ENCODE data around the gene VAC14.

Gene VAC14

DNA sequence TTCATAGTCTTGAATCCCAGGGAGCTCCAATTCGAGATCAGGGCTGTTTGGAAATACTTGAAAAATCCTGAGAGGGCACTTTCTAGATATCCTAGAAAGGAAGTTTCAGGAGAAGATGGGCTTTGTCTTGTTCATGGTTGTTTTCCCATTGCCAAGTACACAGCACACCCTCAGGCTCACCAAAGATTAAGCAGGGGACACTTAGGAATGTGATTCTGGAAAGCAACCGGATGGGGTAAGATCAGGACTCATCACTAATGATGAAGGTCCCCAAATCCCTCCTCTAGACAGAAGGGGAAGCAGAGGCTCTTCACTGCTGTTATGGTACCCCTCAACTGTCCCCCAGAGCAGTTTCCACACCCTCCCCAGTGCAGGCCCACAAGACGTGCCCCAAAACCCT, 40.7 kb downstream of the VAC14 start:
- no peak for DNase-seq (ENCODE audit: low read depth)

DNA sequence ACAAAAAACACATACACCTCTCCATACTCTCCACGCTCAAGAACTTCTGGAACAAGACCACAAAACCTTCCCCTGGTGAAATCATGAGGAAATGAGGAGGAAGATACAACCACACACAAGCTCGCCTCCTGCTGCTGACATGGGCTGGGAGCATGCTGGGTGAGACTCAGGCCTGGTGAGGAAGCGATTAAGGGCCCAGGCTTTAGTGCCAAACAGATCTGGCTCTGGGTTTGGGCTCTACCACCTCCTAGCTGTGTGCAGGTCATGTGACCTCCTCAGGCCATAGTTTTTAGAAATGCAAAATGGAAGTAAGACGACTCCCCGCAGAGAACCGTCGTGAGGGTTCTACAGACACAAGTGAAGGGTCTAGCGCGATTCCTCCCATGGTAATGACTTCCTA, 41.3 kb downstream of the VAC14 start:
- DNase-seq (ENCODE audit: low read depth), result no peak

DNA sequence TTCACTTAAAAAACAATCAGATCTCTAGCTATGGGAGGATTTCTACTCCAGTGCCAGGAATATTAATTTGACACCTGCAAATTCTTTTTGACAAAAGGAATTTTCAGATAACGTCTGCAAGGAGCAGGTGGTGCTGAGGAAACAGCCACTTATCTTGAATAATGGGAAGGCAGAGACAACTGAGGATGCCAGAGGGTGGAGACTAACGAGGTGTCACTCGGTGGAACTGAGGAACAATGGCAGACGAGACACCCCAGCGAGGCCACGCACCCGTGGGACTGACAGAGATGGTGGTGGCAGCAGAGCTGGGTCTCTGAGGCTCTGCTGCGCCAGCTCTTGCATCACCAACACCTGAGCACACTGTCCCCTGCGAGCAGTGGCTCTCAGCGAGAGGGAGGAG, 42.2 kb downstream of the VAC14 start:
- DNase-seq (ENCODE audit: low read depth), result no peak

DNA sequence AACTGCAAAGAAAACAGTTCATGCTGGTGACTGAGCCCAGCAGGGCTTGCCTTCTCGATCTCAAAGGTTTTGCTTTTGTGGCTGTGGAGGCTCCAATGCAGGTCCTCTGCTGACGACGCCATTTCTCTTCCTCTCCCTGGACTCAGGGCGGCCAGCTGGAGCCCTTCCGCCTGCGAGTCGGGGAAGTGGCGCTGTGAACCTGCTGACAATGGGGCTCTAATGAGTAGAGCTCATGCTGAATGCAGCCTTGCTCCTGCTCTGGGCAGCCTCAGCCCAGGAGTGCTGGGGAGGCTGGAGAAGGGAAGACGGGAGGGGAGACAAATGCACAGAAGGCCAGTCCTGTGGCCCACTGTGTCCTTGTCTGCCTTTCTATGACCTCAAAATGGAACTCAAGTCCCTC, 43.8 kb downstream of the VAC14 start:
- DNase-seq (ENCODE audit: low read depth), result no peak

DNA sequence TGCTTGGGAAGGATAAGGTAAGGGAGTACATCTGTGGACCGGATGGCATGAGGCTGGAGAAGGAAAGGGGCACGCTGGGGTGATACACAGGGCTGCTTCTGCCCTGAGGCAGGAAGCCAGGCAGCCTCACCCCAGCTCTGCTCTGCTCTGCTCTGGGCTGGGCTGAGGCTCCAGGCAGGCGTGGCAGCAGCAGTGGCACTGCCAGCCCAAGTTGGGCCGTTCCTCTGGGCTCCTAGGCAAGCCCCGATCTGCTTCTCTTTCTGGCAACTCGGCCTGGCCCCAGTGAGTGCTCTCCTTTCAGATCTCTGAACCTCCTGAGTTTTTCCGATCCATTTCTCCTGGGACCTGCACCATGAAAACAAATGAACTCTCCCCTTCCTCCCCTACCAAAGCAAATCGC, 44.9 kb downstream of the VAC14 start:
- no peak for DNase-seq (ENCODE audit: low read depth)

DNA sequence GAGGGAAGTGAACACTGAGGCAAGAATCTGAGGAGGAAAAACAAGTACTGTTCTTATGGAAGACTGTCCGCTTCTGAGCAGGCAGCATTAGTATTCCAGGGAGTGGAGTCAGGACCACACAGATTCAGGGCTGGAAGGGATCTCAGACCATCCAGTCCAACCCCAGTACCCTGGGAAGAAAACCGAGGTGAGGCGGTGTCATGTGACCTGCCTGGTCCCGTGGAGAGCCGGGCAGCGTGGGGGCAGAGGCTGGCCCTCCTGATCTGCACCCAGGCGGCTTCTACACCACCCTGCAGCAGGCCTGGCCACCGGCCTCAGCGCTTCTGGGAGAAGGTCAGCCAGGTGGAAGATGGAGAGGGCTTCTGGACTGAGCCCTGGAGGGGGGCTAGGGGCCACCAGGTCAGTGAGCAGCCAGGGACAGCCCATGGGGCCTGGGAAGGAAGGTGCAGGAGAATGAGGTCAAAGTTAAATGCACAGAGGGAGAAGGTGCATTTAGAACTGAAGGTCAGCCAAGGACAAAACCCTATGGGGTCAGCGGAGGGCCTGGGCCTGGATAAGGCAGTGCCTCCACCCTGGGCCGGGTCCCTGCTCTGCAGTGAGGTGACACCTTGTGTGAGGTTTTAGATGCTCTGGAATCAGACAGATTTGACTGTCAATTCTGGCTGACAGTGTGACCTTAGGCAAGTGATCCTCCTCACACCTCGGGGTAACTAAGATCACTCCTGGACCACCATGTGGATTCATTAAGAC, 45.9 kb downstream of the VAC14 start:
- no peak for DNase-seq (ENCODE audit: low read depth)

DNA sequence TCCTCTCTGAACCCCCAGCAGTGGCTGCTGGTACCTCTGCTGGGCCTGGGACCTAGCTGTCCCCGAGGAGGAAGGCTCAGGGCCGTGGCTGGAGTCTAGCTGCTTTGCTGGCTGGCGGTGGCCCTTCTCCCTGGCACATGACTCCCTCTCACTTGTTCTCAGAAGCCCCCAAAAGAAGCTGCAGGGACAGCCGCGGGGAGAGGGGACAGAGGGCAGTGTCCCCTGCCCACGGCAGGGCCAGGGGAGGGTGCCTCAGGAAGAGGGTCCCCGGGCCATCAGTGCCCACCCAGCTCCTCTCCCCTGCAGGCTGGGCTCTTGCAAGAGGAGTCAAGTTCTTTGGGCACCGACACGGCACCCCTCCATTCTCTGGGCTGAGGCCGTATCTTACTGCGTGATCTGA, 46.6 kb downstream of the VAC14 start:
- no peak for DNase-seq (ENCODE audit: low read depth)

DNA sequence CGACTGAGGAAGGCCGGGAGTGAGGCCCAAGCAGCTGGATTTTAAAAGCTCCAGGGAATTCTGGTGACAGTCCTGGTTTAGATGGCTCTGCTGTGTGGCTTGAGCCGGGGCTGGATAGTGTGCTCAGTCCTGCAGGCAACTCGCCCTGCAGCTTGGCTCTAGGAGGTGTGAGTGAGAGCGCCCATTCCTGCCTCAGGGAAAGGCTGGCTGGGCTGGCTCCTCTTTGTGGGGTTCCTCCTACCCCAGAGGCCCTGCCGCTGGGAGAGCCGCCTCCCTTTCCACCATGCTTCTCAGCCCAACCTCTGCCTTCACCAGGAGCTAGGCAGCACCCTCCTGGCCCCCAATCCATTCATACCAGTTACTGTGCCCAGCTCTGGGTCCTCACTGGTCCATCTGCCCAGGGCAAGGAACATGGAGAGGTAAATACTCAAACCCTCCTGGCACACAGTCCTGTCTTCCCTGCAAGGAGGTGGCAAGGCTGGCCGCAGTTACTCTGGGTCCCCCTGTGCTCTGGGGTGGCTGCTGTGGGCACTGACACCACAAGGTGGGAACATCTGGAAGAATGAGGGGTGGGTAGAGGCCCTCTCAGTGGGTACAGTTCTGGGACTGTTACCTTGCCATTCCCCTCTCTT, 47.1 kb downstream of the VAC14 start:
- no peak for DNase-seq (ENCODE audit: low read depth)

DNA sequence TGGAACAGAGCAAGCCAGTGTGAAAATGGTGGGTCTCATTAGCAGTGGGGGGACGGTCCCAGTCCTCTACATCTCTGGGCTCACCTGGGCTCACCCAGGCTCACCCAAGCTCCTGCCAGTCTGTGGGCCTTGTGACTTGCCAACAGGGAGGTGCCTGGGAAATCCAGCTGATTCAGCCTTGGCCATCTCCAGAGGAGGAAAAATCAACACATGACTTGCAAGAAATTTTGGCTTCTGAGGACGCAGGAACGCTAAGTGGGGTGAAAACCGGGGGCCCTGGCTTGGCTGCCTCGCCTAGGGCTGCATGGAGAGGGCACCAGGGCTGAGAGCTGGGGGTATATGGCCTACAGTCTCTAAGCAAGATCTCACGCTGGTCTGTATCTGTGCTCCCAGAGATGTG, 47.7 kb downstream of the VAC14 start:
- no peak for DNase-seq (ENCODE audit: low read depth)

DNA sequence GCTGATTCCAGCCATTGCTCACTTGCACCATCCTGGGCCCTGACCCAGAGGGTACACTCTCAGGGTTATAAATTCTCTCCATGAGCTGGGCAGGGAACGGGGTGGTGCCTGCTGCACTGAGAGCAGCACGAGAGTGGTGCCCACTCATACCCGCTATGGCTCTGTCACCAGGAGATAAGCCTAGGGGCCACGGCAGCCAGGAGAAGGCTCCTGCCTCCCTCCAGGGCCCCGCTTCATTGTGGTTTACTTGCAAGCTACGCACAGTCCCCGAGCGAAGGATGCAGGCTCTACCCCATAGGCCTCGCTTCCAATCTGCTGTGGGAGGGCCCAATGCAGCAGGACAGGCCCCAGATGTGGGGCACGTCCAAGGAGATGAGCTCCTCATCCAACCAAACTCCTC, 48.5 kb downstream of the VAC14 start:
- no peak for DNase-seq (ENCODE audit: low read depth)

DNA sequence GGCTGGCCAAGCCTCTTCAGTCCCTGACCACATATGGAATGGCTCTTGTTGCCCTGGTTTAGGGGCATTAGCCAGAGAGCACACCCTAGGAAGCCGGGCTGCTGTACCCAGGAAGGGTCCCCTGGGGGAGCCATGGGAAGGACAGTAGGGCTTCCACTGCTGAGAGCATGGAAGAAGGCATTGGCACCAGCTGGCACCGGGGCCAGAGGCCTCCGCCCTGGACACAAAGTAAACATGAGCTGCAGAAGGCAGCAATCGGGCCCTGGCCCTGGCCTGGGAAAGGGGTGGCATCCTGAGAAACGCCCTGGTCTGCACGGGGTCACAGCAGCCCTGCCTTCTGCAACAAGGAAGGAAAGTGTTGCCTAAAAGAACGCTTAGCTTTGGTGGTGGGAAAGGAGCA, 49.4 kb downstream of the VAC14 start:
- DNase-seq (ENCODE audit: low read depth), result no peak

DNA sequence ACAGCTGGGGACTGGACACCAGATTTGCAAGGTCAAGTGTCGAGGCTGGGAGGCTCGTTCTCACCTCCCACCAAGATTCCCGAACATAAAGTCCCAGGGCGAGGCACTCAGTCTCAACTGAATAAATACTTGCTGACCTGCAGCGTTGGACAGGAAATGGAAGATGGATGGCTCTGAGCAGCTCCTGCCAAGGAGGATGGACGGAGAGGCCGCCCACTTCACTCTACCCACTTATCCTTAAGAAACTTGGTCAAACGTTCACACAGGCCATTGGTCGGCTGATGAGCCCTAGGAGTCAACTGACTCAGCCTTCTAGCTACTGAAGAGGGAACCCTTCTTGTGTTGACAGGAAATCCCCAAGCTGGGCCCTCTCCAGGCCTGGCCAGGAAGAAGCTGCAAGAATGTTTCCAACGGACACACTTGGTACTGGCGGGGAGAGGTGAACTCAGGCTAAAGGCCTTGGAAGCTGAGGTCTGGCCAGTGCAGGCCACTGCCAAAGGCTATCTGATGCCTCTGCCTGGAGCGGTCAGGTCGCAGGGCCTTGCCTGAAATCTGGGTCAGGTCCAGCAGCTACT, 50.0 kb downstream of the VAC14 start:
- DNase-seq (ENCODE audit: low read depth), result no peak

DNA sequence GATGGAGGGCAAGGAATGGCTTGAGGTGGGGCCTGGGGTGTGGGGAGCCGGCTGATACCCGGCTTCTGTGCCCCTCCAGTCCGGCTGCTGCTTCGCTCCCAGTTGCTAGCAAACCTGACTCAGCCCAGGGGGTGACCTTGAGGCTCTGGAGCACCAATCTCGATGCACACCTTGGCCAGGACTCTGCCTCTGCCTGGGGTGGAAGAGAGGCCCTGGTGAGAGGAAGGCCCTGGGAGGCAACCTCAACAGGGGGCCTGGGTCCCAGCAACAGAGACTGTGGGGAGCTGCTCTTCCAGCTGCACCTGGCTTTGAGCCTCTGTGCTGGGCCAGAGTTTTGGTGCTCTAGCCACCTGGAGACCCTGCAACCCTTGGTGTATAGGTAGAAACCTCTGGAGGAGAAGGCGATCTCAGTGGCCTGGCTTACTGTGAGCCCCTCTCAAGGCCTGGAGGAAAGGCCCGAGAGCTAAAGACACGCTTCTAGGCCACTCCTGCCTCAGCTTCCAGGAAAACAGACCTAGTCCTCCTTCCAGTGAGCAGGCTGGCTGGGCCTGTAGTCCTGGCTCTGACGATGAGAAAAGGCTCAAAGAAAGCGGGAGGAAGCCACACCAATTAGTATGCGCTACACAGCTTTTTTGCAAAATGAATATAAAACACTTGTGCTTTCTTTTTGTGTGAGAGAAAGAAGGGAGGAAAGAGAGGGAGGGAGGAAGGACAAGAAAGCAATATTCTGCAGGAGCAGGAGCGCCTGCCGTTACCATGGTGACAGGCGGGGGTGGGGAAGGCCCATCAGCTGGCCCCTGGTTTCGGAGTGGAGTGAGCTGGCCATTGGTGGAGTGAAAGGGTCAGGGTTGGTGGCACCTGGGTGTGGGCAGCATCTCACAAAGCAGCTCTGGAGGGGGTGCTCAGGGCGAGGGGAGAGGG, 51.0 kb downstream of the VAC14 start:
- DNase-seq (ENCODE audit: low read depth), result no peak

DNA sequence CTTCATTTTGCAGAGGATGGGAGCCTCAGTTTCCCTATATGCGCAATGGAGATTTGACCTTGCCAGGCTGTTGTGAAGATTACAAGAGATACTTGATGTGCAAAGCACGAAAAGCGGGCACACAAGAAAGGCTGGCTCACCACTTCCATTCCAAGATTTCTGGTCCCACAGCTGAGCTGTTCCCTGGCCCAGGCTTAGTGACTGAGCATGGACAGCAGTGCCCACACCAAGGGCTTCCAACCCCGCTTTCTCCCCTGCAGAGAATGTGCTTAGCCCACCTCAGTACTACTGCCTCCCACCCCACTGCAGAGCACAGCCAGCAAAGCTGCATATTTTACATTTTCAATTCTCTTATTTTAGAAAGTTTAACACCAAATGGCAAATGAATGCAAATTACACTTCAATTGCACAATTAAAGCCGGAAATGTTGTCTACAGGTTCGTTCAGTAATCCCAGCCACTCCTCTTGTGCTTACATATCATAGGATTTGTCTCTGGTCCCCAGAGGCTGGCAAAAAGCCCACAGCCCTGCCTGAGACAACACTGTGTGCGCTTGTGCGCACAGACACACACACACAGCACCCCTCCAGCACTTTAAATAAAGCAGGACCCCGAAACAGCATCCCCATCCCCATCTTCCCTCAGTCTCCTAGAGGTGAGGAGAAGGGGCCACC, 51.8 kb downstream of the VAC14 start:
- no peak for DNase-seq (ENCODE audit: low read depth)

DNA sequence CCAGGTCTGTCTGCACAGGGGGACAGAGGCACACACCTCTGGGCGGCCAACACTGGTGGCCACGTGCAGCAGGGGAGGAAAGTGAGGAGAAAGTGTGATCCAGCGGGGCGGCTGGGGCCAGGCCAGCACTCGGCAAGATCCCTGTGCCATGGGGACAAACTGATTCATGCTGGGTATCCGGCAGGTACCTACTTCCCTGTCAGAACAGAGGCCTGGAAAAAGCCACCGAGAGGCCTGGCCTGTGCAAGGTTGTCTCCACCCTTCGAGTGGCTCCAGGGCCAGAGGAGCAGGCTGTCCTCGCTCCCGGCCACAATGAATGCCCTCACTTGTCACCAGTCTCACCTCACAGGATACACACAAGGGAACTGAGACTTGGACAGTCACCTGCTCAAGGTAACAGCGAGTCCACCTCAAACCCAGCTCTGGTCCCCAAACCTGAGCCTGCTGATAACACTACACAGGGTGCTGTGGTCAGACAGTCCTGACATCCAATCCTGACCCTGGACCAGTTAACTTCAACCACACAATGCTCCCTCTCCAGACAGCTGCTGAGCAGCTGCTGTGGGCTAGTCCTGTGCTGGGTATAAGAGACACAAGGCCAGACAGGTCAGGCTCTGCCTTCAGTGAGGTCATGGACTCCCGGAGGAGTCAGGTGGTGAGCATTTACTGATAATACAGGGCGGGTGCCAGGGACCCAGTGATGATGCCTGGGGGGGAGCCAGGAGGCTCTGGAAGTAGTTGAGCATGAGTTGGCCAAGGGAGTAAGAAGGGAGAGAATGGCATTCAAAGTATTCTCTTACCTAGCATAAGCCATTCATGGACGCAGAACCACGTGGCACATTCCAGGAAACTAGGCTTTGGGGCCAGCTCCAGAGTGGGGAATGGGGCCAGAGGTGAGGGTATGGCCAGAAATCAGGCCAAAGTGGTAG, 53.0 kb downstream of the VAC14 start:
- no peak for DNase-seq (ENCODE audit: low read depth)

DNA sequence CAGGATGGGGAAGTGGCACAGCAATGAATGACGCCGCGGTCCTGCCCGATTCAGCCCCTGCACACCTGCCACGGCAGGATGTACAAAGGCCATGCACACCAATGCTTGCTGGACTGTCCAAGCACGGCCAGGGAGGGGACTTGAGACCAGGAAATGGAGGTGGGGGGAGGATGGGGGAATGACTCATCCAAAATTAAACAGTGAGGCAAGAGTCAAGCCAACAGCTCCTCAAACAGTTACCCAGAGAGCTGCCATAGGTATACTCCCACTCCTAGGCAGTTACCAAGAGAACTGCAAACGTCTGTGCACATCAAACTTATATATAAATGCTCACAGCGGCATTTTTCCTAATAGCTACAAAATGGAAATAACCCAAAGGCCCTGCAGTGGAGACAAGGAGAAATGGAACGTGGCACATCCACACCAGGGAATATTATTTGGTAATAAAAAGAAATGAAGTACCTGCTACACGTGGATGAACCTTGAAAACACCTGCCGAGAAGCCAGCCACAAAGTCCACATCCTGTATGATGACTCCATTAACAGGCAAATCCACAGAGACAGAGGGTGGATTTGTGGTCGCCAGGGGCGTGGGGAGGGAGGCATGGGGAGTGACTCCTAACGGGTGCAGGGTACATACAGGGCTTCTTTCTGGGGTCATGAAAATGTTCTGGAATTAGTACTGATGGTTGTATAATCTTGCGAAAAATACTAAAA, 54.1 kb downstream of the VAC14 start:
- no peak for DNase-seq (ENCODE audit: low read depth)

DNA sequence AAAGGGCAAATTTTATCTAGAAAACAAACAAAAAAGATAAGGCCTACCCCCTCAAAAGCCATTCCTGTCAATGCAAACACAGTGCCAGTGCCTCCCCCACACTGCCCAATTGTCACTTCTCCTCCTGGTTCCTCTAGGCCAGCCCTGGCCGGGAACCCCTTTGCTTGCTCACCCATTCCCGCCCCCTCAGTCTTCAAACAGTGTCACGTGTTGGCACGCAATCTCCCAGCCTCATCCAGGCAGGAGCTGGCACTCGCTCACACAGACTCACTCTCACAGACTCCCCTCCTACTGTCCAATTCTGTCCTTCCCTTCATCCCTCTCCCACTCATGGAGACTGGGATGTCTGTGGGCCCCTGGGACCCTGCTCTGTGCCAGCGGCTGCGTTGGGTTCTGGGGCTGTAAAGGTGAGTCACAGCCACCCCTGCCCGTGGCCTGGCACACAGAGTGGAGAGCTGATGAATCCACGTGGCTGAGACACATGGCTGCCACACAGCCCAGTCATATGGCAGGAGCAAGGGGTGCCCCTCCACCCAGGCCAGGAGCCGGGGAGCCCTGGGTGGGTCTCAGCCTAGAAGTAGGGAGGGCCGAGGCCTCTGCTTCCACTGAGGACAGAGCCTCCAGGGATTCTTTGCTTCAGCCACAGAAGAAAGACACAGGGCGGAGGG, 54.8 kb downstream of the VAC14 start:
- no peak for DNase-seq (ENCODE audit: low read depth)

DNA sequence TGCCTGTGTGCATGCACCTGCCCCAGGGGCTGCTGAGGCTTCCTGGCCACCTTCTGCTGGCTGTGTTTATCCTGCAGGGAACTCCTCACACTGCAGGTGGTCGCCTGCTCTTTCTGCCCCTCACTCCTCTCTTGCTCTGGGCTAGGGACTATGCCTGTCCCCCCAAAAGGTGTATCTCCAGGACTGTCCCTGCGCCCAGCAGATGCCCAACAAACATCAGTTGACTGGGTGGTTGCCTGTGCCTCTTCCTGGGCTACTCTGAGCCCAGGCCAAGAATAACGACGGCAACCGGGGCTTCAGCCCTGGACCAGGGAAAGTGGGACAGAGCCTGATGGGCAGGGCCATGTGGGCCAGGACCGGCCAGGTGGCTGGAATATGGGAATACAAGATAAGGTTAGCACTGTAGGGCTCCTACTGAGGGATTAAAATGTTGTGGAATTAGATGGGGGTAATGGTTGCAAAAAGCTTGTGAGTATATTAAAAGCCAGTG, 55.4 kb downstream of the VAC14 start:
- no peak for DNase-seq (ENCODE audit: low read depth)

DNA sequence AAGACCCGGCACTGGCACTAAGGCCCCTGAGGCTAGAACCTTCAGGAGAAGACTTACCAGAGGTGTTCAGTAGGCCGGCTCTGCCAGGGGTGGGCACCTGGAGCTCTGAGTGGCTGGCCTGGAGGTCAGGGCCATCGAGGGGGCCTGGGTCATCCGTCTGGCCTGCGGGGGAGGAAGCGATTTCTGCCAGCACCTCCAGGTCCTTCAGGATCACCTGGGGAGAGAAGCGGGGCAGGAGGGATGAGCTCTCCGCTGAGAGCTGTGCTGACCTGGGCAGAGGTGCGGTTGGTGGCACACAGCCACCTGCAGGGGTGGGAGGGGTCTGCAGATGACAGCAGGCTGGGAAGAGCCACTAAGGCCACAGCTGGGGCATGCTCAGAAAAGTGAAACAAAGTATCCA, 56.6 kb downstream of the VAC14 start:
- DNase-seq (ENCODE audit: low read depth), result no peak

DNA sequence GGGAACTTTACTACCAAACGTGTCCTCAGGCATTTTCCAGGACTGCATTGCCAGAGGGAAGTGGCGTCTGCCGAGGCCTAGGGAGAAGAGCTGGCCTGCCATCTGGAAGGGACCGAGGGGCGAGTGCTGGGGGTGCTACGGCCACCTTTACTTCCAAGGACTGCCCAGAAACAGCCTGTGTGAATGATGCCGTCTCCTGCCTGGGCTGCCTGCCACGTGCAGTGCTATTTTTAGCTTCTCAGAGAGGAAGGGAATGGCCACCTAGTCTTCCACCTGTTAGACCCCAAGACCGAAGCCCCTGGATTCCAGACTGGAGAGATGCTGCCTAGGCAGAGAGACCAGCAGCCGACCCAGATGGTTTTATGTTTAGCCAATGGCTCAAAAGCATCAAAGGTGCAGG, 57.2 kb downstream of the VAC14 start:
- DNase-seq (ENCODE audit: low read depth), result no peak

All from stimulated activated CD8-positive, alpha-beta memory T cell treated with anti-CD3 and anti-CD28 coated beads, Interleukin-15, amount 100 ng/mL, for 24 hours (primary cell).